K562 (cell line): ENCODE results near the gene DAPK1. TPM values are rescaled to one million over a fixed set of nuclear protein-coding genes. Genes with fewer than 3 reads are reported as not detected.

Source experiments
- ATAC-seq: fragments of 200-7000 bp; cut with Tn5 transposase; 3 replicates; pipeline ENCODE4 v1.9.1; 2020; ENCODE audit warnings: moderate library complexity
- BruUV-seq: library from RNA; stranded (reverse); fragments of 400-500 nt; replicated peaks from 2 replicates; lab custom pipeline; 2021; lab: Mats Ljungman, UMichigan
- CTCF ChIA-PET: fragments of 300-600 bp; formaldehyde crosslinking; extraction: SDS; loops from one replicate; lab custom pipeline; 2021; ENCODE audit warnings: low intra/inter-chr PET ratio; lab: Yijun Ruan, JAX
- POLR2A ChIA-PET: fragments of 300-600, 350-650 bp; sonication (Branson Sonifier 250); formaldehyde crosslinking; extraction: SDS; loops from one replicate; lab custom pipeline; 2021; ENCODE audit warnings: antibody characterized with exemption, inconsistent platforms; lab: Yijun Ruan, JAX
- DNase-seq, 4 experiments: peaks; one replicate each; pipeline versions ENCODE4 v3.0.0 to v3.0.0-alpha.2; 2011 to 2018; ENCODE audit warnings: low spot score in 3 of 4, mixed read lengths in 3 of 4; ENCODE audit errors: extremely low read depth in 1 of 4
- FAIRE-seq: peaks from 2 replicates; lab custom pipeline; 2011; peaks lifted over from hg19 to GRCh38; lab: Jason Lieb, UNC
- H2AFZ ChIP-seq: 2 replicates; pipeline ENCODE4 v1.6.0; 2011; ENCODE audit warnings: low read depth, low read length, control low read depth, inconsistent platforms
- H3K27ac ChIP-seq: fragments of 200-600 bp; 3 replicates; pipeline ENCODE4 v1.8.0; 2011; ENCODE audit warnings: low read depth, mild to moderate bottlenecking, control low read depth, inconsistent platforms, low read length, moderate library complexity, mixed read lengths; ENCODE audit errors: extremely low read depth
- H3K27me3 ChIP-seq, 2 experiments: fragments of 300-600 bp in 1 of 2; 2 replicates in 1 of 2; 3 replicates in 1 of 2; pipeline versions ENCODE4 v1.6.0 to v1.8.0; 2011; ENCODE audit warnings: inconsistent platforms in 2 of 2, low read length in 2 of 2, mild to moderate bottlenecking in 1 of 2, mixed read lengths in 1 of 2, moderate library complexity in 1 of 2; ENCODE audit not compliant: control insufficient read depth in 2 of 2, insufficient read depth in 2 of 2
- H3K36me3 ChIP-seq: fragments of 300-600 bp; 3 replicates; pipeline ENCODE4 v1.8.0; 2011; ENCODE audit warnings: mild to moderate bottlenecking, low read length, inconsistent platforms; ENCODE audit not compliant: control insufficient read depth, insufficient read depth
- H3K4me1 ChIP-seq, 2 experiments: fragments of 200-600 bp in 1 of 2; replicated peaks in 1 of 2; 2 replicates in 1 of 2; 3 replicates in 1 of 2; pipeline versions ENCODE4 v1.5.1 to v1.8.0; 2011; ENCODE audit warnings: inconsistent platforms in 2 of 2, low read length in 2 of 2, mild to moderate bottlenecking in 1 of 2, mixed read lengths in 1 of 2, moderate library complexity in 1 of 2; ENCODE audit not compliant: control insufficient read depth in 2 of 2, insufficient read depth in 2 of 2
- H3K4me2 ChIP-seq: 2 replicates; pipeline ENCODE4 v1.6.1; 2011; ENCODE audit warnings: low read length, control low read depth, inconsistent platforms, mixed read lengths; ENCODE audit not compliant: insufficient read depth
- H3K4me3 ChIP-seq: fragments of 200-600 bp; sonication (generic), shearing (Covaris generic); 2 replicates; pipeline ENCODE4 v1.5.1; 2016; ENCODE audit warnings: control low read depth, inconsistent platforms
- H3K79me2 ChIP-seq: fragments of 200-600 bp; 3 replicates; pipeline ENCODE4 v1.8.0; 2011; ENCODE audit warnings: low read length, inconsistent platforms; ENCODE audit not compliant: control insufficient read depth, insufficient read depth
- H3K9ac ChIP-seq, 2 experiments: 2 replicates each; pipeline versions ENCODE4 v1.6.0 to v1.6.1; 2011; ENCODE audit warnings: low read depth in 2 of 2, low read length in 2 of 2, control low read depth in 1 of 2, inconsistent platforms in 1 of 2, mild to moderate bottlenecking in 1 of 2, mixed read lengths in 1 of 2; ENCODE audit not compliant: insufficient read depth in 1 of 2
- H3K9me1 ChIP-seq: one replicate; pipeline ENCODE4 v1.6.0; 2011; ENCODE audit warnings: inconsistent platforms, mild to moderate bottlenecking, low read length, moderate library complexity; ENCODE audit not compliant: control insufficient read depth, insufficient read depth
- H3K9me3 ChIP-seq: replicated peaks from 2 replicates; pipeline ENCODE4 v1.5.1; 2011; ENCODE audit warnings: low read depth, low read length, inconsistent platforms; ENCODE audit not compliant: control insufficient read depth, insufficient read depth
- H4K20me1 ChIP-seq: replicated peaks from 2 replicates; pipeline ENCODE4 v1.6.1; 2011; ENCODE audit warnings: low read length, inconsistent platforms, mixed read lengths; ENCODE audit not compliant: control insufficient read depth, insufficient read depth
- CHD4 ChIP-seq: fragments of 200-600 bp; sonication (generic); IDR thresholded peaks from 3 replicates; pipeline ENCODE4 v1.6.1; 2012; ENCODE audit warnings: low read depth, mild to moderate bottlenecking, mixed read lengths, low read length, inconsistent platforms; ENCODE audit not compliant: insufficient read depth, insufficient replicate concordance, poor library complexity, severe bottlenecking
- GABPB2 ChIP-seq: fragments of 250-450 bp; sonication (Bioruptor Pico); conservative IDR thresholded peaks from 2 replicates; pipeline ENCODE4 v1.5.1; 2021; ENCODE audit warnings: mild to moderate bottlenecking
- HDAC1 ChIP-seq, 2 experiments: fragments of 450-650 bp; IDR thresholded peaks; 2 replicates each; pipeline ENCODE4 v1.6.1; 2016 to 2017; ENCODE audit warnings: inconsistent platforms in 1 of 2, mild to moderate bottlenecking in 1 of 2, moderate library complexity in 1 of 2
- RBFOX2 ChIP-seq: fragments of 200-400 bp; formaldehyde crosslinking; IDR thresholded peaks from 2 replicates; pipeline ENCODE4 v1.6.1; 2017; ENCODE audit warnings: low read depth, mild to moderate bottlenecking, low read length, moderate library complexity
- ZFP91 ChIP-seq: sonication (generic); formaldehyde crosslinking; IDR thresholded peaks from 2 replicates; pipeline ENCODE4 v1.8.0; 2022; ENCODE audit warnings: mild to moderate bottlenecking, missing genetic modification reagents
- ZNF436 ChIP-seq: fragments of 250-450, 450-650 bp; sonication (Bioruptor Pico); formaldehyde crosslinking; IDR thresholded peaks from 2 replicates; pipeline ENCODE4 v1.7.0; 2020; ENCODE audit warnings: mild to moderate bottlenecking
- WGBS: fragments of 100-300 bp; shearing (Covaris generic); methylation state at CpG from one replicate; pipeline ENCODE4 v1.1.6; 2016; ENCODE audit warnings: low coverage, mixed read lengths; ENCODE audit not compliant: insufficient coverage; ENCODE audit errors: missing lambda C conversion rate; 5-methylcytosine and 5-hydroxymethylcytosine counted together
- in situ Hi-C: fragments of 300-500 bp; cut with MboI; formaldehyde crosslinking; loops from 4 replicates; pipeline ENCODE4 v1.15.0; 2018; ENCODE audit warnings: inconsistent platforms, mixed read lengths
- intact Hi-C: fragments of 100-400 bp; cut with micrococcal nuclease; formaldehyde crosslinking; loops from 2 replicates; pipeline ENCODE4 v1.14.2; 2022
- polyA plus RNA-seq, 8 experiments: library from polyadenylated mRNA; depleted of rRNA in 4 of 8; stranded (reverse) in 5 of 8; unstranded in 3 of 8; fragments of >200 nt; fragmentation: Nextera tagmentation in 2 of 8; fragmentation: Illumina TruSeq in 1 of 8; extraction: Ambion mirVana in 2 of 8; extraction: Trizol in 1 of 8; gene quantifications; 2 replicates each; pipeline versions ENCODE4 v1.2.1 to v1.2.3, GENCODE V29; 2011 to 2014; ENCODE audit warnings: inconsistent platforms in 1 of 8, missing spikeins in 1 of 8
- total RNA-seq, 7 experiments: library from RNA; depleted of rRNA in 6 of 7; stranded (reverse); fragments of >200 nt in 6 of 7; fragmentation: Illumina TruSeq in 2 of 7; extraction: Trizol in 2 of 7; gene quantifications; 2 replicates each; pipeline versions ENCODE4 v1.2.1 to v1.2.3, GENCODE V29; 2011 to 2021; ENCODE audit warnings: low replicate concordance in 1 of 7

The DAPK1 gene
- total and polyA plus RNA-seq, 9 of the 15 experiments (the other 6 are each of a cell fraction or from before 2014, with no cell fraction given) = 1.7 to 26.4 (median 15.8) TPM

GRCh38 chr9:87644659-87645058 lies 147.0 kb downstream of the DAPK1 start:
- H2AFZ ChIP-seq = no peak overlapping the region
- no peaks in the 10 kb centered on the region for H3K4me1 ChIP-seq
- H4K20me1 ChIP-seq = no peaks in the 10 kb centered on the region
- intact Hi-C loops (no loop called here), in situ Hi-C loops (no loop called here)
- DNase-seq (no peak), ATAC-seq (no peak), FAIRE-seq (no peak)
- no peaks in the 10 kb centered on the region for H3K9me1 ChIP-seq
- ChIA-PET CTCF (no interaction called here), POLR2A (no interaction called here)
- no peaks in the 10 kb centered on the region for H3K79me2 ChIP-seq
- TF ChIP-seq HDAC1 (IDR thresholded peaks at IDR 0.05) = no peak
- no peak for TF ChIP-seq RBFOX2
- no peak for TF ChIP-seq ZFP91 (CRISPR knock-in tag)
- TF ChIP-seq CHD4 = no peak
- no peak for TF ChIP-seq ZNF436
- TF ChIP-seq GABPB2 (CRISPR knock-in tag) = no peak
- H3K27me3 ChIP-seq = no peaks in the 10 kb centered on the region
- no peaks in the 10 kb centered on the region for H3K9me3 ChIP-seq
- no peak overlapping the region for H3K4me3 ChIP-seq
- BruUV-seq = no TSS peak
- no peak overlapping the region for H3K27ac ChIP-seq
- 60% methylated on average over 1 of the region's 1 CpG for WGBS
- no peak overlapping the region for H3K9ac ChIP-seq
- peaks cover 55% of the 10 kb centered on the region; the same call in 2 of the 3 replicates for H3K36me3 ChIP-seq
- H3K4me2 ChIP-seq = no peak overlapping the region
